HG02973 (cell line): ENCODE data around the gene OLFM3.

ENCODE experiments used
- ATAC-seq: cut with Tn5 transposase; IDR thresholded peaks from one replicate; pipeline ENCODE4 v1.9.1; 2021; ENCODE audit warnings: moderate library complexity; ENCODE audit not compliant: unreplicated experiment

Gene OLFM3

GRCh38 chr1:101953623-101954022 lies 43.1 kb downstream of the OLFM3 start:
- no peak for ATAC-seq

DNA sequence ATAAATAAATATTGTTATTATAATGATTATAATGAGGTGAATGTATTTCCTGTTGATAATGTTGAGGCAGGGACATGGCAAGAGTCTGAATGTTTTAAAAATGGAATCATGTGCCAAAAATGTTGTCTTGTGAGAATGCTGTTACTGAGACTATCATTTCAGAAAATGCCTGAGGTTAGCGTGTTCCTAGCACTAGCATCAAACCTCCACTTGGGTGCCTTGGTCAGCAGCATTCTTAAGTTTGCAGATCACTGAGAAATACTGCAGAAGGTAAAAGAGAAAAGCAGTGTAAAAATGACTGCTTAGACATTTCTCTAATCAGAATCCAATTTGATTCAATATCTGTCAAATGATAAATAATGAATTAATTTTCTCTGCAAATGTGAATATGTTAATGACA lies 50.8 kb downstream of the OLFM3 start:
- ATAC-seq: no peak

- no peak for ATAC-seq
These were observed 53.5 kb downstream of the OLFM3 start for GRCh38 chr1:101943237-101943636.

DNA sequence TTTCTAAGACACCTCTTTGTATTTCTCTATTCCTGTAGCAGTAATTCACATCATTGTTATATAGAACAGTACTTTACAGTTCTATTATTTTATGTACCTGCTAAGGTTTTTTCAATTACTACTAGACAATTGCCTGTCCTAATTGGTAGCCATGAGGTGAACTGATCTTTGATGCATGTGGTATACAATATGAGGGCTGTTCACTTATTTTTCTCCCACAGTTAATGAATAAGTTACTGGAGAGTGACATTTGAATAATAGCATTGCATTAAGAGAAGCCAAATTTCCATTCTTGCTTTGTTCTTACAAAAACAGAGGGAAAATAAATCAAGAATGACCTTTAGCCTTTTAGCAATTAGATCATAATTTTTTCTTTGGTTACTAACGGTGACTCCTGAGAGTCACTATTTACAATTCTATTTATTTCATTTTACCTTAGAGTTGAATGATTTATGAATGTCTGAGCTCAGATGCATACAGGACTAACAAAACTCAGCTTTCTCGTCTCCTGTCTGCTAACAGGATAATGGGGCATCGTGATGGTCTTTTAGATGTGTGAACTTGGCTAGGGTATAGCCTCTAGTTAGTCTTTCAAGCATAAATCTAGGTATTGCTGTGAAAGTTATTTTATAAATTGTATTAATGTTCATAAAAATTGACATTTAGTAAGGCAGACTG lies 54.1 kb downstream of the OLFM3 start:
- ATAC-seq: no peak

- ATAC-seq: no peak
These were observed 58.0 kb downstream of the OLFM3 start for GRCh38 chr1:101938681-101939080.

DNA sequence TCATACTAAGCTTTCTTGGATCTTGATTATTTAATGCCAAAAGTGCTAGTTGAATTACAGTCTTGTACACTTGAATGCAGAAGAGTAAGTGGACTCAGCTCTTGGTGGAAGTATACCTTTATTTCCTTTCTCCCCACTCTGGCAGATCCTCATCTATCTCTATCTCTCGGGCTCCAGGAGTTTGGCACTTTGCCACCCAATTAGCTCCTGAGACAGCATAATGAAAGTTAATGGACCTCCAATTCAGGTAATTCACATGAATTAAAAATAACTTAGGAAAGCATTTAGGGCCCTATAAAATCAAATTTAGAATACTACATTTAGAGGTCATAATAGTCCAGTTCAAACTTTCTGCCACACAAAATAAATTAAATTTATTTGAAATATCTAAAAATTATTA lies 67.4 kb downstream of the OLFM3 start:
- ATAC-seq: no peak

DNA sequence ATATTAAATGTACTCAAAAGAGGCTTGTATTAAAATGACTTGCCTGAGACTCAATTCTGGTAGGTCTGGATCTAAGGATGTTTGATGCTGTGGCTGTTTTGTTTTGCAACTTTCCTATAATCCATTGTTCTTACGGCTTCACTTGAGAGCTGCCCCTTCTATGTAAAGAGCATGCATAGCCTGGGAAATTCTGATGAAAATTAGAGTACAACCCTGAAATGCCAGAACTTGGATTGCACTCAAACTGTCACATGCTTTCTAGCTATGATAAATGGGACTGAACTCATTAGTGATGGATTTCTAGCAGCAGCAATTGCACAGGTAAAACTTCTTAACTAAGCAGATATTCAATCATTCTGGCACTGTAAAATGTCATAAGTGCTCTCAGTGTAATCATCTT lies 67.9 kb downstream of the OLFM3 start:
- no peak for ATAC-seq

DNA sequence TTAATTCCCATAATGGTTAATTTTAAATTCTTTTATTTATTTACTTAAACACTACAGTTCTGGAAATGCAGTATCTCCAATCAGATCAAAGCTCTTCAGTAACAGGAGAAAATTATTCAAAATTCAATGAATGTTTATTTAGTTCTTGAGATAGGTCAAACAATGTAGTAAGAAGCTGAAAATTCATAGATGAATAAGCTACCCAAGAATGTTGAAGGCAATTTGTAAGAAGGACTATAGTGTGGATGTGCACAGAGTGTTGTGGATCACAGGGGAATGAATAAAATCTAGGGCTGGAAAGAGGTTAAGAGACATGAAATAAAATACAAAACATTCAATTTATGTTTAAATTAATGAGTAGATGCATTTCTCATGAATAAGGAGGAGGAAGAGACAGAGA lies 72.0 kb downstream of the OLFM3 start:
- no peak for ATAC-seq

DNA sequence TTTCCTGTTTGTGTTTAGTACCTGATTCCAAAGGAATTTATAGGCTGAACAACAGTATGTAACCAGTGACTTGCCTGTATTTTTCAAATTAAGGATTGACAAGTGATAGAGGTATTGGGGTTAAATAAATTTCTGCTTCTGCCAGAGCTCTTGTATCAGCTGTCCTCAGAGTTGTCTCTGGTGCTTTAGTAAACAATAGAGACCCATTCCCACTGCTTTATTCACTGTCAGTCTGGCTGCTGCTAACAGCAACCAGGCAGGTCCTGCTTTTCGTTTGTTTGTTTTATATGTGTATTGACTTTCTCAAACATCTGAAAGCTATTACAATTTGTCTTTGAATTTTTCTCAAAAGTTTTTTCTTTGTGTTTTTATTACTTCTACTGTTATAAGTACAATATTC lies 76.1 kb downstream of the OLFM3 start:
- no peak for ATAC-seq

DNA sequence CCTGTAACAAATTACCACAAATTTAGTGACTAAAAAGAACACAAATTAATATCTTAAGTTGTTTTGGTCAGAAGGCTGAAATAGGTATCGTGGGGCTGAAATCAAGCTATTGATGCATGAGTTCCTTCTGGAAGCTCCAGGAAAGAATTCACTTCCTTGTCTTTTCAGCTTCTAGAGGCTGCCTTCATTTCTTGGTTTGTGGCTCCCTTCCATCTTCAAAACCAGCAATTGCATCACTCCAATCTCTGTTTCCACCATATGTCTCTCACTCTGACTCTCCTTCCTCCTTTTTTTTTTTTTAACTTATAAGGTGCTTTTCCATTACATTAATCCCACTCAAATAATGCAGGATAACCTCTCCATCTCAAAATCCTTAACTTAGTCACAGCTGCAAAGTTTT lies 78.4 kb downstream of the OLFM3 start:
- ATAC-seq: no peak

DNA sequence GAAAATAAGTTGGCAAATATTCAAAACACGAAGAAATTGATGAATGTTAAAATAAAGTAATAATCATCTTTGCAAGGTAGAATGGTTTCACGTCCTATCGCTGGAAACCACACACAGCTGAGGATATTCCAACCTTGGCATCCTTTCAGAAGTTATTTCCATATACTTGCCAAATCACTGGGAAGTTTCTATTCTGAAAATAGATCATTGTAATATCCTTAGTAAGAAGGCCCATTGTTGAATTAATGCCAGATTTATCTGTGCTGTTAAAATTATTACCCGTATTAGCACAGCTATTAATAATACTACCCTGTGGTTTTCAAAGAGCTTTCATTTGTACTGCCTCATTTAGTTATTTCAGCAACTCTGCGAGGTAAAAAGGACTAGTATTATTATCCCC lies 81.1 kb downstream of the OLFM3 start:
- ATAC-seq: no peak

- no peak for ATAC-seq
These were observed 82.1 kb downstream of the OLFM3 start for GRCh38 chr1:101914473-101915242.

GRCh38 chr1:101911894-101912293 lies 84.8 kb downstream of the OLFM3 start:
- ATAC-seq: no peak

GRCh38 chr1:101908980-101909379 lies 87.7 kb downstream of the OLFM3 start:
- ATAC-seq: no peak

DNA sequence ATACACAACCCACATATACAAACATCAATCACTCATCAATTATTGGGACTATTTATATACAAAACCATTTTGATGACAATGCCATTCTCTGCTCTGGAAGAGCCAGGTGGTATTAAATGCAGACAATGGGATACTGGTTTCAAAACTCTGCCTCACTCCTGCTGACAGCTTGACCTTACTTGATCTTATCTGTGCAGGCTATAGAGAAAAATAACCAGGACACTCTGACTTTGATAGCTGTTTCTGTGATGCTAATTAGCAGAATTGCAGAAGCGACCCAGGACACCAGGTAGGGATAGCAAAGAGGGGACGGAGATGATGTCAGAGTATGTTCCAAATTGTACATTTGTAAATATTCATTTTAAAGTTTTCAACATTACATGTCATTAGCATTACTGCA lies 89.5 kb downstream of the OLFM3 start:
- ATAC-seq: no peak

DNA sequence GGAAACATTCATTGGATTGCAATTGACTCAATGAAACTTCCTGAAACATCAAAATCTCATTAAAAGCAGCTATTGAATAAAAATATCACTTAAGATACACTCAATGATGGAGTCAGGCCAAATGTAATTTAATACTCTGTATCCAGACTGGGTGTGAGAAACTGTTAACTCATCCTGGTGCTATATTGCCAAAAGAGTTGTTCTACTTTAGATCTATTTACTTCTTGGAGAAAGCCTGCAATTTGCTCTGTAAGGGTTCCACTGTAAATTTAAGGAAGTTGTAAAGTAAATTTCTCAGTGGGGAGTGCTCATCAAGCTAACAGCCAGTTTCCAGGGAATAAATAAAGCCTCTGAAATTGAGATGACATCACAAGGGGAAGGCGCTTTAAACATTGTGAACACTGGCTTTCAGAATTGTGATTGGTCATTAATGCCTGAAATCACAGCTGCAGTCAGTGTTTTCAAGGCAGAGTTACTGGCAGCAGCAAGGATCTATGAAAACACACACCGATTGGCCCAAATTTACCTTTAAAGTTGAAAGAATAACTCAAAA lies 91.4 kb downstream of the OLFM3 start:
- no peak for ATAC-seq

GRCh38 chr1:101902199-101902598 lies 94.5 kb downstream of the OLFM3 start:
- ATAC-seq: no peak

- no peak for ATAC-seq
These were observed 98.6 kb downstream of the OLFM3 start for GRCh38 chr1:101898137-101898536.

DNA sequence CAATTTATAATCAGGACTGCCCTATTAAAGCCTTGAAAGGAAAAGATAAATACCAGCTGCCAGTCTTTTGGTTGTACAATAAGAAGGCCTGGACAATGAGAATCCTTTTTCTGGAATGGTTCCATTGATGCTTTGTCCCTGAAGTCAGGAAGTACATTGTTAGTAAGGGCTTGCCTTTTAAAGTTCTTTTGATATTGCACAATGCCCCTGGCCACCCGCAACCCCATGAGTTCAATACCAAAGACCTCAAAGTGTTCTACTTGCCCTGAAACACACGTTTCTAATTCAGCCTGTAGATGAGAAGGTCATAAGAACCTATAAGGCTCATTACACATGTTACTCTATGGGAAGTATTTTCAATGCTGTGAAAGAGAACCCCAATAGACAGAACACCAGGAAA lies 112.1 kb downstream of the OLFM3 start:
- no peak for ATAC-seq

- no peak for ATAC-seq
These were observed 120.8 kb downstream of the OLFM3 start for GRCh38 chr1:101875891-101876290.

DNA sequence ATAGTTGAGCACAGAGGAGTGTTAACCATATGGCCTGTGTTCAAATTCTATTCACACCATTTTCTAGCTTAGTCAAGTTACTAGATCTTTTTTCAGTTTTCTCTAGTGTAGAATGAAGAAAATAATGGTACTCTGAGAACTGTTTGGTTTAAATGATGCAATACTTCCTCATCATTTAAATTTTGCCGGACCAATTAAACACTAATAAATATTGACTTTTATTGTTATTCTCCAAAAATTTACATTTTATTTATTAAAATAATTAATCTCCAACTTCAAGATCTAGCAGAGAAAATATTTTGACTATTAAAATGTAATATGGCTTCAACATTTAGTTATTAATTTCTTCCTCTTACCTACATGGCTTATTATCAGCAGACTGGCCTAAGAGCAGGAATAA lies 123.1 kb downstream of the OLFM3 start:
- ATAC-seq: no peak

- ATAC-seq: no peak
These were observed 136.8 kb downstream of the OLFM3 start for GRCh38 chr1:101859941-101860340.
